Fibroblast of mammary gland (primary cell): ENCODE data around the gene UACA.
A peak's percentile ranks its signal among the peaks of the same experiment; 100 is the strongest.
"Not testable (repeated sequence)": the region's sequence is repeated elsewhere in the genome, so short reads cannot be mapped to it uniquely, and the experiment has no call there.

Experiments used
- DNase-seq: peaks from one replicate; pipeline ENCODE4 v3.0.0-alpha.2; 2010; ENCODE audit warnings: low read depth
- H3K4me3 ChIP-seq: 2 replicates; pipeline ENCODE4 v1.5.1; 2011; ENCODE audit warnings: low read depth, mild to moderate bottlenecking, low read length, moderate library complexity; ENCODE audit not compliant: control insufficient read depth
- TF ChIP-seq, protein P1 (sequence below): conservative IDR thresholded peaks from 2 replicates; pipeline ENCODE4 v1.5.1; 2011; ENCODE audit warnings: low read depth, low read length, inconsistent platforms; ENCODE audit not compliant: control insufficient read depth, insufficient read depth

UACA gene

GRCh38 chr15:70753101-70753829 is 10.1 kb downstream of the UACA start:
- H3K4me3 ChIP-seq: no peak overlapping the region
- DNase-seq: peak; percentile 38
- TF ChIP-seq, protein P1, sequence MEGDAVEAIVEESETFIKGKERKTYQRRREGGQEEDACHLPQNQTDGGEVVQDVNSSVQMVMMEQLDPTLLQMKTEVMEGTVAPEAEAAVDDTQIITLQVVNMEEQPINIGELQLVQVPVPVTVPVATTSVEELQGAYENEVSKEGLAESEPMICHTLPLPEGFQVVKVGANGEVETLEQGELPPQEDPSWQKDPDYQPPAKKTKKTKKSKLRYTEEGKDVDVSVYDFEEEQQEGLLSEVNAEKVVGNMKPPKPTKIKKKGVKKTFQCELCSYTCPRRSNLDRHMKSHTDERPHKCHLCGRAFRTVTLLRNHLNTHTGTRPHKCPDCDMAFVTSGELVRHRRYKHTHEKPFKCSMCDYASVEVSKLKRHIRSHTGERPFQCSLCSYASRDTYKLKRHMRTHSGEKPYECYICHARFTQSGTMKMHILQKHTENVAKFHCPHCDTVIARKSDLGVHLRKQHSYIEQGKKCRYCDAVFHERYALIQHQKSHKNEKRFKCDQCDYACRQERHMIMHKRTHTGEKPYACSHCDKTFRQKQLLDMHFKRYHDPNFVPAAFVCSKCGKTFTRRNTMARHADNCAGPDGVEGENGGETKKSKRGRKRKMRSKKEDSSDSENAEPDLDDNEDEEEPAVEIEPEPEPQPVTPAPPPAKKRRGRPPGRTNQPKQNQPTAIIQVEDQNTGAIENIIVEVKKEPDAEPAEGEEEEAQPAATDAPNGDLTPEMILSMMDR: no peak

DNA sequence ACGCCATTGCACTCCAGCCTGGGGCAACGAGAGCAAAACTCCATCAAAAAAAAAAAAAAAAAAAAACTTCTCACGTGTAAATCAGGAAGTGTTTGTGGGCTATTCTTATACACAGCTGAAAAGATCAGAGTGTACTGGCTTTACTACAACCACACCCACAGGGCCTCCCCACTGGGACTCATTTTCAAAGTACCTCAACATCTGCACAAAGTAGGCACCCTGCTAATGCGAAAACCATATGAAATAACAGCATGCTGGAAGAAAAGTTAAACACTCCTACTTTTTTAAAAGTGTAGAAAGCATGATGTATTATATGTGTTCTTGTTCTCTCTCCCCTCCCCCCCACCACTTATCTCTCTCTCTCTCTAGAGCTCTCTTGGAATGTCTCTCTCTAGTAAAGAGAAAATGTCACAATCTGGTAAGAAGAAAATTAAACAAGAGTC is 11.1 kb downstream of the UACA start:
- no peak overlapping the region for H3K4me3 ChIP-seq
- TF ChIP-seq, protein P1: no peak
- peak; percentile 58 for DNase-seq

DNA sequence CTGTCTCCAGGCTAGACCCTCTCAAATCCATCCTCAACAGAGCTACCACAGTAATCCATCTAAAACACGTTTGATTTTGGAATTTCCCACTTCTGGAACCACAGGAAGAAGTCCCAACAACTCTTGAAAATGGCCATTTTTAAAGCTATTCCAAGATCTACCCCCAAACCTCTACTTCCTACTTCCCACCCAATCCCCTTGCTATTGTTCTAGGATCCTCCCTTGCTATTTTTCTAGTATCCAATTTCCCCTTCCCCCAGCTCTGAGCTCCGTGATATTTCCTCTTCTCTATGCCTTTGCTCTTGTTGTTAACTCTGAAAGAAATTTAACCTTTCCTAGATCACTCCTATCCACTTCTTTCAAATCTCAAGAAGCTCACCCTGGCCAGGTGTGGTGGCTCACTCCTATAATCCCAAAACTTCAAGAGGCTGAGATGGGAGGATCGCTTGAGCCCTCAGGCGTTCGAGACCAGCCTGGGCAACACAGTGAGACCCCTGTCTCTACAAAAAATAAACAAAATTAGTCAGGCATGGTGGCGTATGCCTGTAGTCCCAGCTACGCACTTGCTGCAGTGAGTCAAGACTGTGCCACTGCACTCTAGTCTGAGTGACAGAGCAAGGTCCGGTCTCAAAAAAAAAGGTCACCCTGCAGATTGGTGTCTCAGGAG is 13.0 kb downstream of the UACA start:
- no peak overlapping the region for H3K4me3 ChIP-seq
- DNase-seq: no peak
- TF ChIP-seq, protein P1: no peak

DNA sequence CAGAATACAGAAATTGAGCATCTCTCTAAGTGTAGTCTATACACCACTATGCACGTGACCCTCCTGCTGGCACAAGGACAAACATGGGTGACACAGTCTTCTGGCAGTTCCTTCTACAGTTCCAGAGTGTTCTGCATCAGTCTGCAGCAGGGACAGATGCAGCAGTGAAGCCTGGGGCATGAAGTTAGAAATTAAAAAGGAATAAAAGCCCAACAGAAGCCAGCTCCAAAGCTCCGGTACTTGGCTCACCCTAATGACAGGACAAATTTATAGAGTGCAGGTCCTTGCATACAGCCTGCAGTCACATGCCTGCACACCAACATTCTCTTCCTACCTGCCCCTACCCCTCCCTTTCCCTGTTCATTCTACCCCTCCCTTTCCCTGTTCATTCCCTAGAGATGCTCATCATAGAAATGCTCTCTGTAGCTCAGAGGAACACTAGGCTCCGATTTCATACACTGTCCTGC is 15.0 kb downstream of the UACA start:
- DNase-seq: peak; percentile 59
- H3K4me3 ChIP-seq: no peak overlapping the region
- TF ChIP-seq, protein P1: no peak

- not testable (repeated sequence) for DNase-seq, H3K4me3 ChIP-seq
These were observed 16.8 kb downstream of the UACA start for GRCh38 chr15:70746598-70746997.

- H3K4me3 ChIP-seq: no peak overlapping the region
- peak; percentile 41 for DNase-seq
- TF ChIP-seq, protein P1: no peak
These were observed 20.4 kb downstream of the UACA start for GRCh38 chr15:70742928-70743327.

DNA sequence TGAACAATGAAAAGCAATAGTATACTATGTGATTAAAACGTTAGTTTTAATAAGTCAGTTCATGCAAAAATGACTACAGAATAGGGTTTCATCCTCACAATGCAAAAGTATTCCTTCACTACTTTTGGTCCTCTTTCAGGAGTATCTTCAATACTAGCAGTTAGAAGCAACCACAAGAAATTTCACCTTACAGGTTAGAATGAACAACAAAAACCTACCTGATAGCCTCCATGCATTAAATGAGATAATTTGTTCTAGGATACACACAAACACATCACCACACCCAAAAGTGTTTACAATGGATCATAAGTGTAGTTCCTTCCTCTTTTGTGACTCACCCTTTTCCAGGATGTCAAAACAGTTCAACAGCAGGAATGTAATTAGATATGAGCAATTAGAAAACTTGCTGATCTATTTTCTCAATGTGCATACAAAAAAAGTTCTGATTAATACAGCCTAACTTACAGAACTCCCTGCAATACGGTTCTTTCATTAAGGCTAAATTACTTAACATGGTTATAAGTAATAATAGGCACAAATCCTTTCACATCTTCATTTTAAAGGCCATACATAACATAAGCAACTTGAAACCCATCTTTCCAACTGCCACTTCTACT is 21.6 kb downstream of the UACA start:
- TF ChIP-seq, protein P1: no peak
- peak; percentile 80 for DNase-seq

More for the DNA sequence above, 21.6 kb downstream of the UACA start:
- H3K4me3 ChIP-seq: no peak overlapping the region
